CD4-positive, alpha-beta T cell (primary cell): ENCODE results near the gene BOLL. TPM values are rescaled to one million over a fixed set of nuclear protein-coding genes. Genes with fewer than 3 reads are reported as not detected.

Experiments
- ATAC-seq: fragments of 200-7000 bp; cut with Tn5 transposase; one replicate; pipeline ENCODE4 v1.10.0; 2022; ENCODE audit warnings: mild to moderate bottlenecking; ENCODE audit not compliant: poor library complexity
- CTCF ChIA-PET: fragments of 350-600 bp; sonication (Branson Sonifier 250); formaldehyde crosslinking; loops from one replicate; lab custom pipeline; 2021; ENCODE audit warnings: antibody characterized with exemption, inconsistent platforms; lab: Charles Lee
- POLR2A ChIA-PET: fragments of 350-600 bp; sonication (Branson Sonifier 250); formaldehyde crosslinking; loops from one replicate; lab custom pipeline; 2021; ENCODE audit warnings: antibody characterized with exemption, inconsistent platforms; lab: Charles Lee
- DNase-seq, 14 experiments: peaks; one replicate each; pipeline ENCODE4 v3.0.0-alpha.2; 2013 to 2020; ENCODE audit warnings: mixed read lengths in 2 of 14
- H3K27ac ChIP-seq, 2 donors: one replicate each; pipeline versions ENCODE4 v1.5.1 to v1.7.0; 2013; ENCODE audit warnings: low read length in 2 of 2, low read depth in 1 of 2, mild to moderate bottlenecking in 1 of 2
- H3K27me3 ChIP-seq, 2 experiments: 1 replicate in 1 of 2; 2 replicates in 1 of 2; pipeline versions ENCODE4 v1.6.1 to v1.7.0; 2013; ENCODE audit warnings: low read length in 2 of 2, control low read depth in 1 of 2, mild to moderate bottlenecking in 1 of 2, moderate library complexity in 1 of 2; ENCODE audit not compliant: insufficient read depth in 2 of 2, control insufficient read depth in 1 of 2
- H3K36me3 ChIP-seq: one replicate; pipeline ENCODE4 v1.6.1; 2013; ENCODE audit warnings: low read length, control low read depth; ENCODE audit not compliant: insufficient read depth
- H3K4me1 ChIP-seq: one replicate; pipeline ENCODE4 v1.6.1; 2013; ENCODE audit warnings: low read length, control low read depth; ENCODE audit not compliant: insufficient read depth
- H3K4me3 ChIP-seq: one replicate; pipeline ENCODE4 v1.5.1; 2013; ENCODE audit warnings: mild to moderate bottlenecking, low read length, moderate library complexity
- H3K9me3 ChIP-seq, 2 experiments: 1 replicate in 1 of 2; 2 replicates in 1 of 2; pipeline versions ENCODE4 v1.6.1 to v1.7.0; 2013; ENCODE audit warnings: low read length in 2 of 2, mild to moderate bottlenecking in 2 of 2, control low read depth in 1 of 2, moderate library complexity in 1 of 2; ENCODE audit not compliant: control insufficient read depth in 1 of 2, insufficient read depth in 1 of 2
- H3K27ac Mint-ChIP-seq: one replicate; pipeline ENCODE4 v1.8.0; 2020; ENCODE audit warnings: mixed read lengths
- H3K27me3 Mint-ChIP-seq: one replicate; pipeline ENCODE4 v1.8.0; 2021; ENCODE audit warnings: mixed read lengths
- H3K36me3 Mint-ChIP-seq: one replicate; pipeline ENCODE4 v1.8.0; 2021; ENCODE audit warnings: low read depth, mixed read lengths
- H3K4me1 Mint-ChIP-seq: one replicate; pipeline ENCODE4 v1.8.0; 2021; ENCODE audit warnings: low read depth, mixed read lengths
- H3K4me3 Mint-ChIP-seq: one replicate; pipeline ENCODE4 v1.8.0; 2020; ENCODE audit warnings: mild to moderate bottlenecking, mixed read lengths
- H3K9me3 Mint-ChIP-seq: one replicate; pipeline ENCODE4 v1.8.0; 2020; ENCODE audit warnings: mixed read lengths
- CTCF ChIP-seq: fragments of 200-600 bp; IDR thresholded peaks from one replicate; pipeline ENCODE4 v1.8.0; 2022; ENCODE audit warnings: antibody characterized with exemption, mild to moderate bottlenecking
- intact Hi-C, 2 experiments: fragments of 100-400 bp; cut with DNase I in 1 of 2; cut with micrococcal nuclease in 1 of 2; formaldehyde crosslinking; loops; one replicate each; pipeline versions ENCODE4 v1.15.1 to v1.9.0; 2023 to 2025; cut with DNase I, micrococcal nuclease
- total RNA-seq, 174 experiments: library from RNA in 2 of 174; stranded (reverse) in 2 of 174; gene quantifications; one replicate each; pipeline ENCODE4 v1.2.3 and lab custom pipeline; 2021 to 2026

BOLL gene
- total RNA-seq, 2 experiments from 2014 or later: not detected

DNA sequence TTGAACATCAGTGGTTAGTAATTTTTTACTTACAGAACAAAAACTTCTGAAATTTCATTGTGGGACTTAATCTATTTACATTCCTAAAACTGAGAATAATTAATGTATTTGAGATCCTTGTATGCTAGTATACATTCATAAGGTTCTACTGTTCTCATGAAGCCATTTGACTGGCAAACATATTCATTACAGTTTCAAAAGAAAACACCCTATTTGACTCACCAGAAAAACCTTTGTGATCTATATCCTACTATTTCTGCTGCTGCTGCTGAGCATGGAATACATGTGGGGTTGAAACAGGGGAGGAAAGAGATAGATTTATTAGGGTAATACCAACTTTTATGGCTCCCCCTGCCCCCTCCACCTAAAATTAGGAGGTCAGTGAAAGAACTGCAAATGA is 58.1 kb downstream of the BOLL start:
- intact Hi-C loops: no loop called here
- Mint-ChIP-seq H3K27ac (no peak overlapping the region), H3K4me3 (no peak overlapping the region), H3K4me1 (no peaks in the 10 kb centered on the region), H3K36me3 (no peaks in the 10 kb centered on the region), H3K27me3 (peaks cover 5% of the 10 kb centered on the region), H3K9me3 (no peaks in the 10 kb centered on the region)
- DNase-seq (no peak), ATAC-seq (no peak)
- no peak overlapping the region for H3K27ac ChIP-seq
- no peaks in the 10 kb centered on the region for H3K4me1 ChIP-seq
- peaks cover 0 to 5% of the 10 kb centered on the region in 2 experiments for H3K9me3 ChIP-seq
- no peak overlapping the region for H3K4me3 ChIP-seq
- H3K27me3 ChIP-seq: no peaks in the 10 kb centered on the region
- TF ChIP-seq CTCF: no peak
- ChIA-PET POLR2A (interaction anchor here (0.6 kb wide), 1 partner anchor 1029 kb away, joined by 5 read pairs; no protein-coding TSS in a partner anchor), CTCF (interaction anchor here (0.9 kb wide), 1 partner anchor 10 kb away, joined by 3 read pairs; no protein-coding TSS in a partner anchor)
- H3K36me3 ChIP-seq: no peaks in the 10 kb centered on the region

DNA sequence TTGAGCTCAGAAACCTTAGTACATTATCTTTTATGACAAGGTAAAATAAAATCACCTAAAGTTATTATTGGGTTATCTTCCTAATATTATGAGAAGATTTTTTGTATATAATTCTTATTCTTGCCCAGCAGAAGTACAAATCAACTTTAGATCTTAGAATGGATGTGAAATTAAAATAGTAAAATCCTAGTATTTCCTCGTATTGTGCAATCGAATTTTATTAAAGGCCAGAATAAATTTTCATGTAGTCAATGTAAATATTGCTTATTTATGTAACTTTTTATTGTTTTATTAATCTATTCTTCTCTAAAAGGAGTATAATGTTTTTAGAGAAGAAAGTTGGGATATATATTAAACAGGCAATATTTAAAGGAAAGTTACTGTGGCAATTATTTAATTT is 67.3 kb downstream of the BOLL start:
- H3K27ac ChIP-seq: no peak overlapping the region
- no peaks in the 10 kb centered on the region for H3K27me3 ChIP-seq
- POLR2A ChIA-PET: interaction anchor here (0.6 kb wide), 1 partner anchor 13 kb away, joined by 3 read pairs; the partner anchor contains the start of gene MARS2
- intact Hi-C loops: no loop called here
- H3K4me3 ChIP-seq: no peak overlapping the region
- no peaks in the 10 kb centered on the region for H3K4me1 ChIP-seq
- ATAC-seq (no peak), DNase-seq (no peak)
- no peak for TF ChIP-seq CTCF
- Mint-ChIP-seq H3K4me1 (peaks cover 7% of the 10 kb centered on the region), H3K27ac (no peak overlapping the region), H3K9me3 (no peaks in the 10 kb centered on the region), H3K4me3 (no peak overlapping the region), H3K27me3 (no peaks in the 10 kb centered on the region), H3K36me3 (peaks cover 7% of the 10 kb centered on the region)
- CTCF ChIA-PET: interaction anchor here (0.9 kb wide), 1 partner anchor 9 kb away, joined by 3 read pairs; no protein-coding TSS in a partner anchor
- no peaks in the 10 kb centered on the region for H3K9me3 ChIP-seq
- H3K36me3 ChIP-seq: no peaks in the 10 kb centered on the region

DNA sequence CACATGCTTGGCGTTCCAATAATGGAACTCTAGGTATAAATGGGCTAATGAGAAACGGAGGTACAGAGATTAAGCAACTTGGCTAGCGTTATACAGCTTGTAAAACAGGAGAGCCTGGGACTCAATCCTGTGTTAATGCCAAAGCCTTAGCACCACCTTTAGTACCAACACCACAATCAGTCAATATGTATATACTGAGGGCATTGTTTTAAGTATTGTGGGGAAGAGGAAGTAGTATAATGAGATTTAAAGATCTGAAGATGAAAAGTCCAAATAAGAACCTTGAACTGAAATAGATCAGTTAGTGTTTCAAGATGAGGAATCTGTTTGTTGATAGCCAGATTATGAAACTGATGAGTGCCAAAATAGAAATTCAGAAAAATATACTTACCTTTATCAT is 71.8 kb downstream of the BOLL start:
- no peak overlapping the region for H3K4me3 ChIP-seq
- H3K36me3 ChIP-seq: peaks cover 13% of the 10 kb centered on the region
- no peaks in the 10 kb centered on the region for H3K9me3 ChIP-seq
- Mint-ChIP-seq H3K27ac (no peak overlapping the region), H3K4me1 (peaks cover 34% of the 10 kb centered on the region), H3K4me3 (no peak overlapping the region), H3K36me3 (peaks cover 38% of the 10 kb centered on the region), H3K9me3 (no peaks in the 10 kb centered on the region), H3K27me3 (no peaks in the 10 kb centered on the region)
- ChIA-PET CTCF (no interaction called here), POLR2A (no interaction called here)
- TF ChIP-seq CTCF: no peak
- intact Hi-C loops: no loop called here
- ATAC-seq: no peak
- H3K27me3 ChIP-seq: no peaks in the 10 kb centered on the region
- H3K27ac ChIP-seq: no peak overlapping the region
- no peak for DNase-seq
- H3K4me1 ChIP-seq: peaks cover 8% of the 10 kb centered on the region
